PC-3 (cell line): ENCODE data around the gene INSIG1.

Source experiments
- CTCF ChIP-seq: fragments of 300-600 bp; sonication (generic); conservative IDR thresholded peaks from 2 replicates; pipeline ENCODE4 v1.5.1; 2017; ENCODE audit warnings: antibody characterized with exemption, low read depth, mild to moderate bottlenecking, low read length
- EZH2 ChIP-seq: fragments of 300-600 bp; sonication (generic); IDR thresholded peaks from one replicate; pipeline ENCODE4 v1.6.1; 2017; ENCODE audit warnings: antibody characterized with exemption, mild to moderate bottlenecking, low read length; ENCODE audit not compliant: unreplicated experiment

- TF ChIP-seq CTCF (no peak), EZH2 (no peak)
These were observed 37.2 kb upstream of the INSIG1 start for GRCh38 chr7:155260498-155260872.
